NCI-H748 (cell line): ENCODE measurements around the gene SIX1.

Experiments
- DNase-seq: peaks from one replicate; lab custom pipeline; 2025; ENCODE audit not compliant: unreplicated experiment; lab: John Stamatoyannopoulos, UW

SIX1 gene

DNA sequence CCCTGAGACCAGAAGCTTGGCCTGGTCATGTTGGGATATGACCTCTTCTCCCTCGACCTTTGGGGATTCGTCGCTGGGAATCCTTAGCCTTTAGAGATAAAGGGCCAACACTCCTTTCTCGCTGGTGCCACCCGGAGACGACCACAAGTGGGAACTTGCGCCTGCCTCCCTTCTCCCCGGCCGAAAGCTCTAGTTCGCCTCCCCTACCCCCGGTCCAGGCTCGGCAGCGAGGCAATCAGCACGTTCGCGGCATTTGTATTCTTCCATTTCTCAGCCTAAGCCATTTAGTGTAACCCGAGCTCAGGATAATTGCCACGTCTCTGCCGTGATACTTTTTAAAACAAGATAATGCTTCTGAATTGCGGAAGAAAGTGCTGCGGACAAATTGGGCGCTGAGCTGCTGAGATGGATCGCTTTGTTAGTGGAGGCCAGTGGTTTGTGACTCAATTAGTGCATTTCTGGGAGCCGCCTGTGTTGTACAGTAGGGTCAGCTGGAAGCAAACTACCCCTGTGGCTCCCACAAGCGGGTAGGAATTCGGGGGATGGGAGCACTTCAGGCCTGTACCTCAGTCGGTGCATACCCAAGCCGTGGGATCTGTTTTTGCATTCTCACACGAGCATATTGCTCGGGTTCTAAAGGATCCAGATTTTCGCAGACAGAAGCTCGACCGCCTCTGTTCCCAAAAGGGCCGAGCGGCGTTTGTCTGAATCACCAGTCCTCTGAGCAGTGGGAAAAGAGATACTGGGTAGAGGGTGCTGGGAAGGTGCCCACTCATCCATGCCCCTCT, 6.8 kb upstream of the SIX1 start:
- peak; percentile 94 for DNase-seq

DNA sequence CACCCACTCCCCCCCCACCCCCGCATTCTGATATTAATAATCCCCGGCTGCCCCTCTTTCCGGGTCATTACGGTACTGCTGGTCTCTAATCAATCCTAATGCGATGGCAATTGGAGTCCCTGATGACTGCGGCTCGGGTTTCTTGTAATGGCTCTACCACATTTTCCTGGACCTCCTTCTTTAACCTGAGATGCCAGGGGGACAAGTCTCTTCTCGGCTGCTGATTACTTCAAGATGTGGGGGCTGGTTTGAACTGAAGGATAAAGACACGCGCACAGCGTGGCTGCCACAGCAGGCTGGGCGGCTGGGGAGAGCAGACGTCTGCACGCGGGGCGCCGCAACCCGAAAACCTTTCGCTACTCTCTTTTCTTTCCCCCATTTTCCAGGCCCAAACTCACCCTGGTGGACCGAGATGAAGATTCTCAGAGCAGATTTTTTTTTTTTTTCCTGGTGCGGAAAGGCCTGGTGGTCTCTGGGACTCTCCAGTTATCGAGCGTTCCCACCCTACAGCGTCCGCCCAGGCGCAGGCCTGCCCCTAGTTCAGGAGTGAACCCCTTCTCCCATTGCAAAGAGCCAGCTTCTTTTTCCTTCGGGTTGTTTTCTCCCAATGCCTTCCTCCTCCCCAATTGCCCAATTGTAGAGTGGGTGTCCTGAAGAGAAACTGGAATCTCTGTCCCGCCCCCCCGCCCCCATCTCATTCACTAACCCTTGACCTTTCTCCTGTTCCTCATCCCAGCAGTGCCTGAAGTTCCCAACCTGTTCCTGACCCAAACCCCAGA, 6.0 kb upstream of the SIX1 start:
- peak; percentile 46 for DNase-seq

DNA sequence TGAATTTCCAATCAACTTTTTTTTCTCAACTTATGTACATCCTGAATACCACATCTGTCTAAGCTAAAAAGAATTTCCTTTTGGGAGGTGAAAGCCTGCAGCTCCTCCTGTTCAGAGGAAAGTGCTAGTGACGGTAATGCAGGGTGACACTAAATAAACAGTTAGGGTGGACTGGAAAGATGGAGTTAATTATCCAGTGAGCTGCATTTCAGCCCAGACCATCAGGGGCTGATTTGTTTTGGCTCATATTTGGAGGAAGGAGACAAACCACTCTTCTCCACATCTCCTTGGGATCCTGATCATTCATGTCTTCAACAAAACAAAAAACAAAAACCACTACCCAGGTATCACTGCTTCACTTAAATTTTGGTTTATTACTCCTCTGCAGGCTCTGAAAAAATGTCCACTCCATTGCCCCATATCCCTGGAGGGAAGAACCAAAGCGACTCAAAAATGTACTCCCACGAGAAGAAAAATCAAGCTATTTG, 5.1 kb upstream of the SIX1 start:
- DNase-seq = peak; percentile 61

DNA sequence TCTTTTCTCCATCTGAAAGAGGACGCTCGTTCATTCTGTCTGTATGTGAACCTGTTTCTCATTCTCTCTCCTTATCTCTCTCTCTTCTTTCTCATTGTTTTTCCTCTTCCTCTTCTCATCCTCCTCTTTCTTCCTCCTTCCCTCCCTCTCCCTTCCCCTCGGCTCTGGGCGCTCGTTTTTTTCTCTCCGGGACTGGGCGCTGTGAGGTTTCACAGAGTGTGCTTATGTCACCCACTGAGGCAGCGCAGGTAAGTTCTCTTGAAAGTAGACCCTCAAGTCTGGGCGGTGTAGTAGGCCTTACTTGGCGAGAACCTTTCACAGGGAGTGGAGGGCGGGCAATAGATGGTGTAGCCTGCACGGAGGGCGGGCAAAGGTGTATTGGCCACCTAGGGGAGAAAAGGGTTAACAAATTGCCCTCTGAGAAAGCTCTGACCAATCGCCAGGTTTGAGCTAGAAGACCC, 4.5 kb upstream of the SIX1 start:
- DNase-seq = no peak

DNA sequence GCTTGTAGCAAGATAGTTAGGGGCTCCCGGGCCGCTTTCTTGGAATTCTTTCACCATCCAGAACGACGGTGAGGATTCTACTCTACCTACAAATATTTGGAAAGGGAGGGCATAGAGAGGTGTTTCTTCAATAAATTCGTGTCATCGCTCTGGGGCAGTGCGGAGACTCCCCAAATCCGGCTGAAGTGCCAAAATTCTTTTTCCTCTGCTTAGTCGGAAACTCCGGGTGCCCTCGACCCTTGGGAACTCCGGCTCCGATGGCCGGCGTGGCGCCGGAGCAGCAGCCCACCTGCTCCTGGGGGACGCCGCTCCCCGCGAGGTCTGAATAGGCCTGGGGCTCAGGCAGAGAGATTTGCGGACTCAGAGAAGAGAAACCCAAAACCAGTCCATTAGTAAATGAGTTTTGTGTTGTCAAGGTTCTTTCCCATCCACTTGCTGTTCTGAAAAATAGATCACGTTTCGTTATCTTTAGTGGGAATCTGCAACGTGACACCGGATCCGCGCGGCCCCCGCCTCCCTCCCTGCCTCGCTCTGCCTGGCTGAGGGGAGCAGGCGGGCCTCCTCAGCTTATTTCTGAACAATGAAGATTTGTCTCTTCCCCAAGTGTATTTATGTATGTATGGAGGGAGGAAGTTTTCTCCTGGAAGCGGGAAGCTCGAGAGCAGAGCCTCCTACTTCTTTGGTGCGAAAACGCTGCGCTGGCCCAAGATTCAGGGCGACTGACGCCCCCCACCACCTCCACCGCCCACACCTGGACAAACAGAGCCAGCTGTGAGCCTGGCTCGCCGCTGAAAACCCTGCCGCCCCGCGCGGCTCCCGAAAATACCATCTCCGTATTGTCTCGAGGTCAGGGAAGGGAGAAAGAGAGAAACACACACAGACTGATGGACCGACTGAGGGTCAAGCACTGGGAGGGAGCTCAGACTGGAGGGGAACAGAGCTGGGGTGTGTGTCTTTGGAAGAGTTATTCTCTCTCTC, 3.7 kb upstream of the SIX1 start:
- DNase-seq = peak; percentile 81

DNA sequence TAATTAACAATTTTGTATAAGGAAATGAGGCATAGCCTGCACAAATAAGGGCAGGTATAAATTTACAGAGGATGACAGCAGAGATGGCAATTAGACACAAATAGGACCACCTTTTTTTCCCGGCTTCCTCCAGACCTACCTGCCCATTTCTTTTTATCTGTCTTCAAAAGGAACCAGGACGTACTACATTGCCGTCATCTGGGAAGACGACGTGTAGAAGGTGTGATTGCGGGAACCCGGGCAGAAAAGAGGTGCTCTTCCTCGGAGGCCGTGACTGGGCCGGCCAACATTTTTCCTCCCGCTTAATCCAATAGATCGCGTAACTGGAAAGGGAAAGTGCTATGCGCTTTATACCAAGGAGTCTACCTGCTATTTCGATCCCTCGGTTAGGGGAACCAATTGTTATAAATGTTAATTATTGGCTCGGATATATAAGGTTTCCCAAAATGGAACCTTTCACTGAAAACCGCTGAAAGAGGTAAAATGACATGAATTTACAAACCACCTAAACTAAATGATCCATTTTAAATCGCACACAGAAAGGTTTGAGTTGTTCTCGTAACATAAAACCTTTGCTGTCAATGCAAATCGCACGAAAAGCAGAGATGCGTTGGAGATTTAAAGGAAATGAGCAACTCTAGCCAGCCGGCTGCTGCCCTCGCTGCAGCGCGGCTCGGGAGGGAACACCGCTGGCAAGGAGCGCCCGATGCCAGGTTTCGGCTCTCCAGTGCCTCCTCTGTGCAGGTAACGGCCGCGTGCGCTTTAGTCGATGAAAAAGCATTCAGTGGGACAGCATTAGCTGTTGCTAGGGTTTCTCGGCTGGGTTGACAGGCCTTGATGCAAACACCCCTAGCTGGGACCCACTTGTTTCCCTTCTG, 2.8 kb upstream of the SIX1 start:
- peak; percentile 86 for DNase-seq

DNA sequence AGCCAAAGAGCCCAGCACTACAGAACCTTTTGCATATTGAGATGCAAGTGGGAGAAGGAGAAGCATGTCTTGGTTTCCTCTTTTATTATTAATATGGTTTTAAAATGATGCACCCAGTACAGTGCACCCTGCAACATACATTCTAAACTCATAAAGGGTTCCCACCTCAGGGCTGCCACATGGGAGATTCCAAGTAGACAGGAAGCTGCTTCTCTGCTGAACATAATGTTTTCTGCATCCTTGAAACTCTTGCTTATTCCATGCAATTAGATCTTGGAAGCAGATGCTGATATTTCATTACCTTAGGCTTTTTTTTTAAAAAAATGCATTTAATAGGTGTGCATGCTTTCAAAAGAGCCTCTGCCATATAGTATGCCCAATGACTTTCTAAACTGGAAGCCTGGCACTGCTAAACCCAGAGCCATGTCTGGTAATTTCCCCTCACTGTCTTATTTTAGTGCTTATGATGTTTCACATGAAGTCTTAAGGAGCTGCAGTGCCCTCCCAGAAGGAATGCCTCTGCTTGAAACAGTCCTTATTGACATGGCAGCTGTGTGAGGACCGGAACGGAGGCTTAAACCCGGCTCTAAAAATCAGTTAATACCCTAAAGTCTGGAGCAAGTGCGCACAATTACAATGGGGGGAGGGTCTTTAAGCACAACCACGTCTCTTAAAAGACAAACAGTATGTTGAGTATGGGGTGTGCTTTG, 2.0 kb upstream of the SIX1 start:
- DNase-seq = no peak

DNA sequence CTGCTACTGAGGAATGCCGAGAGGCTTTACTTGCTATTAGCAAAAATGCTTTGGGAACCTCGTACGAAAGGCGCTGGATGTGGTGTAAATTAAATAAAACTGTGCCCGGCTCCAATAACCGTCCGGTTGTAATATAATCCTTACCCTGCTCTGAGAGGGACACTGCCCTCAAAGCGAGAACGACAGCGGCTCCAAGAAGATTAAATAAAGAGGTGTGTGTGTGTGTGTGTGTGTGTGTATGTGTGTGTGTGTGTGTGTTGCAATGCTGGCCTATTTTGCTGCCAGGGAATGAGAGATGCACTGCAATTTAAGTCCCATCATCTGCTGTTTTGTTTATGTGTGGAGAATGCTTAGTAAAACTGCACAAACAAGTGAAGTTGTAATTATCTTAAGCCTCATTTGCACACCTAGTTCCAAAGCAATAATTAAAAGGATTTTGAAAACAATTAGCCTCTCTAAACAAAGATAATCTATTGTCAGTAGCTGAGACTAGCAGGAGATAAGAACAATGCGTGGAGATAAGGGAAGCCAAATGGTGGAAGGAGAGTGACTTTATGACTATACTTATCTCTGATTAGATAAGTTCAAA, 1.2 kb upstream of the SIX1 start:
- DNase-seq = peak; percentile 75

DNA sequence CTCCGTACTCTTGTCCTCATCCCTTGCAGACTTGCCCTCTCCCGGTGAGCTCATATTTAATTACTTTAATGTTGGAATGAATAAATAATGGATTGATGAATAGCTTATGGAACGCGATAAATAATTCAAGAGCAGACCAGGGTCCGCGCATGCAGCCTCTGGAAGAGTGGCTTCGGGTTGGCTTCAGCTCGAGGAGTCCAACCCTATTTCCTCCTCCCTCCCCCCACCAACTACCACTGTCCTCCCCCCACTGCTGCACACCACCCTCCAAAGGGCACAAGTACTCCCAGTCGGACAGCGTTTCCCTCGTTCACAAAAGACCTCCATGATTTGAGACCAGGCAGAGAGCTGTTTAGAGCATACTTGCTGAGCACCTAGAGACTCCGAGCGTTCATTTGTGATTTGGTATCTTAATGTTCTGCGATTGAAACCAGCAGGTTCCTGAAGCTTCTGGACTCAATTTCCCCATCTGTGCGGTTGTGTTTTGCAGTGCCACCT, 647 bp upstream of the SIX1 start:
- peak; percentile 88 for DNase-seq

DNA sequence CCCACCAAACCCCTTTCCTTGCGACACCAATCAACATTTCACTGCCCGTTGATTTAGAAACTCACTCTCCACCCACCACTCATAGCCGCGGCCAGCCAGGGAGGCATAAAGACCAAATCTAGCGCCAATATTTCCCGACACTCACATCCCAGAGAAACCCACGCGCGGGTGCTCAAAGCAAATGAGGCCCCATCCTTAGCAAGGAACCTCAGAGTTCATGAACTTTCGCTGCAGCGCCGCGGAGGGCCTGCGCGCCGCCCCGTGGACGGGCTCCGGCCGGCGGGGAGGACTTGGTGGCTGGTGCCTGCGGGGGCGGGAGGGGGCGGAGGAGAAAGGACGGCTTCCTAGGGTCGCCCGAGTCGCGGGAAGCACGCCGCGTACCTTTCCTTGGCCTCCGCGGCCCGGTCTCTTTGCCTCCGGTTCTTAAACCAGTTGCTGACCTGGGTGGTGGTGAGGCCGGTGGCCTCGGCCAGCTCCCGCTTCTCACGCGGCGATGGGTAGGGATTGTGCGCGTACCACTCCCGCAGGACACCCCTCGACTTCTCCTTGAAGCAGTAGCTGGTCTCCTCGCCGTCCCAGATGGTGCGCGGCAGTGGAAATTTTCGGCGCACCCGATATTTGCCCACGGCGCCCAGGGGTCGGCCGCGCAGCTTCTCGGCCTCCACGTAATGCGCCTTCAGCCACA, 886 bp downstream of the SIX1 start:
- peak; percentile 57 for DNase-seq

DNA sequence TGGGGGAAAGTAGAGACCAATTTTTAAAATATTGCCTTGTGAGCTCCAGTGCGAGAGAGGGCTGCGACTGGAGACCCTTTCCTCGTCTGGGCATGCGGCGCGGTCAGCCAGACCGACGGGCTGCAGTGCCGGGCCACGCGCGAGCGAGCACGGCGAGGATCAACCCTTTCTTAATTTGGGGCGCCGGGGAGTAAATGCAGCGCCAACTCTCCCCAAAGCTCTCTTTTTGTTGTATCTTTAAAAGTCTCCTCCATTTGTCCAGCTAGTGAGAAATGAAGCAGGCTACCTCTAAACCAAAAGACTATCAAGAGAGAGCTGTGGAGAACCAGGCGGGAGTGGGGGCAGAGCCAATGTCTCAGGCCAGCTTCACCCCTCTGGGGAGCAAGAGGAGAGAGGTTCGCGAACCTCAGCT, 1.4 kb downstream of the SIX1 start:
- DNase-seq = peak; percentile 45

DNA sequence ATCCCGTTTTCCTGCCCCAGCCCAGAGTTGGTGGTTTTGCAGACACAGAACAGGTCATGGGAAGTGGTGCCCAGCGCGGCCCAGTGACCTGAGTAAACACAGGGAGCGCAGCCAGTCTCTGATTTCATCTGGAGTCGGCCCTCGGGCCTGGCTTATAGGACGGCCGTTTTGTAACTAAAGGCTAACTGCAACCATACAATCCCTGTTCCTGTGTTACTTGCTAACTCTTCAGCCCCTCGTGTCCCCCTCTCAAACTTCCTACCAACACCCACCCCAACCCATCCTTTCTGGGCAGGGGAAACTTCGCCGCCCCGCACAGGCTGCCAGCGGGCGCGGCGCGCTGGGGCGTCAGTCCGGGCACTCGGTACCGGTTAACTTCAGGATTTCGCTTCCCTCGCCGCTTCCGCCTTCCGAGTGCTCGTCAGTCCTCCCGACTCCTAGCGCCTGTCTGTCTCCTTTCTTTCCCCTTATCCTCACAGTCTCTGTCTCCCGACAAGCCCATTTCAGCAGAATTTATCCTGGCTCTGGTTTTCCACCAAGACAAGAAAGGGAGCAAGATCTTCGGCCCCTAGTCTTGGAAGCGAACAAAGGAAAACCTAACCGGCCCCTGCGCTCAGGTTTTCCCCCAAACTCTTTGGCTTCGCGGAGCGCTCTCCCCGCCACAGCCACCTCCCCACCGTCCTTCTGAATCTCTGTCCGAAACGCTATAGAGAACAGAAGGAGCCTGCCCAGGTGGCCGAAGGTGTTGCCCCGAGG, 2.0 kb downstream of the SIX1 start:
- peak; percentile 69 for DNase-seq

DNA sequence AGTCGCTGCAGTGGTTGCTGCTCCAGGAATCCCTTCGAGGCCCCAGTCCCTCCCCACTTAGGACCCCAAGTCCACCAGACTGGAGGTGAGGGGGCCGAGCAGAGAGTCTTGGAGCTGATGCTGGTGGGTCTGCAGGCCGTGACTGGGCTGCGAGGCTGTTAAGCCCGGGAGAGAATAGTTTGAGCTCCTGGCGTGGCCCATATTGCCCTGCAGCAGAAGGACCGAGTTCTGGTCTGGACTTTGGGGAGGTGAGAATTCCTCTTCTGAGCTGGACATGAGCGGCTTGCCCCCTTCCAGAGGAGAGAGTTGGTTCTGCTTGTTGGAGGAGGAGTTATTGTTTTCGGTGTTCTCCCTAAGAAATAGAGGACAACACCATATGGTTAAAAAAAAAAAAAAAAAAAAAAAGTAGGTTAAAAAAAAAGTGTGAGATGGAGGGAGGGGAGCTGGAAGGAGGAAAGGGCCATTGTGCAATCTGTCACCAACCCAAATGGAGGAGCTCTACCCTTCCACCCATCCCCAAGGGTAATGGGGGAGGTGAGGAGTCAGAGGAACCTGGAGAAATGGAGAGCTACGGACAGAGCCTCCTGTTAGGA, 3.0 kb downstream of the SIX1 start:
- no peak for DNase-seq

DNA sequence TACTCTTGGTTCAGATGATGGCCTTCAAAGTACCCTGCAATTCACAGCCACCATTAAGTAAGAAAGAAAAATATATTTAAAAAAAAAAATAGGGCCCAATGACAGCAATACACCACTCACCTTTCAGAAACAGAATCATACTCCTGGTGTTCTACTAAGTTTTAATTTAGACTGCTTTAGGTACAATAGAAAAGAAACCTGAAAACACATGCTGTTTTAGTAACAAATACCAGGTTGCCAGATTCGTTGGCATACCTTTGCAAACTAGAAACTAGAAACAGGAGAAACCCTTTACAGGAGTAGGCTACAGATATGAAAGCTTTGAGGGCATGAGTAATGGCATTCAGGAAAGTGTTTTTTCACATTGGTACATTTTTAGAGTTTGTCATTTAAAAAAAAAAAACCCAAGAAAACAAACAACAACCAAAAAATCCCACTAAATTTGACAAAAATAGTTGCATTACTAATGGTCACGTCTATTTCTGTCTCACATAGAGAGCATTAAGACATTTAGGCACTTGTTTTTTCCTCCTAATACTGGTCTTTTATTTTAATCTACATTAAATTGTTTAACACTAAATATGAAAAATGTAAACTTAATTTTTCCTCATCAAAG, 4.0 kb downstream of the SIX1 start:
- no peak for DNase-seq

DNA sequence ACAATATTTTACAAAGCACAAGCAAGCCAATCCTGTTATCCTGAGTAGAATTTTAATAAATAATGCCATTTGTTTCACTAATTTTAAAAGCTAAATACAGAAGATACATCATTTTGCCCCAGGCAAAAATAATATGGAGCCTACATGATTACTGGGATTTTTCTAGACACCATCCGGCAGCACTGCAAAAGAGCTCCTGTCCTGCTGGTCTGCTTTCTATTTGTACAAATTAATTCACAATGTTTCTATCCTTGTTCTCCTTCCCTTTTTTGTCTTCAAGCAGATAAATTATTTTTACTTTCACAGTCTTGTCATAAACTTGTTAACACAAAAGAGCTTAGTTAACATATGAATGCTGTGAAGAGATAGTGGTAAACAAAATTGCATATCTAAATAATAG, 4.6 kb downstream of the SIX1 start:
- no peak for DNase-seq

DNA sequence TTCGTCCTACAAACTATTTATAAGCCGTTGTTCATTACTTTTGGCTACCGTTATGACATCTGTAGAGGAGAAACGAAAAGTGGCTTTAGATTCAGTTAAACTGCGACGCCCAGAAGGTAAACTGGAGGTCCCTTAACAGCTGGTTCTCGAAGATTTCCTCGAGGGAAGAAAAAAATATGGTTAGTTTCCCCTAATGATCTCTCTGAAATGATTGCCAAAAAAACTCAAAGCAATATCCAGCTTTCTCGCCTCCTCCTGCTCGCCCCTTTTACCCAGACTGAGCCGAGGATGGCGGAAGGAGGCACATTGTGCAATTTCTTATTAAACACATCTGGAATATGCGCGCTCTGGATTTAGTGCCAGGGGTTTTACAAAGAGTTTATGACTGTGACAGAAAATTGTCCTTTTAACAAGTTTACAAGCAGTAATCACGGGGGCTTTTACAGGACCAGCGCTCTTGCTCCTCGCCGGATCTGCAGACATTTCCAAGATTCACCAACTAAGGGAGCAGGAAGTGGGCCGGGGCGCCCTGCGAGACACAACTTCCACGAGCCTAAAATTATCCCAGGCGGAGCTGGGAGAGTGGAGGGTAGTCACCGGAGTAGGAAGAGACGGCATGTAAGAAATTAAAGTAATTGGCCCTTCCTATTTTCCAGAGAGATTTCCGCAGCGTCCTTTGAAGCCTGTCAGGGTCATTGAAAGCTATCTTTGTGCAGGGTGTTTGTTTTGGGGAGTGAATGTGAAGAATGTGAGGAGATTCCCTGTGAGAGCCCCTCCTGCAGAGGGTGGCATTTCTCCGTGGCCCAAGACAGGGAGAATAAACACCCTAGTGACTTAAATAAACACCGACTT, 5.6 kb downstream of the SIX1 start:
- no peak for DNase-seq
